ENCODE data around the gene TMEM11. TPM values are rescaled to one million over a fixed set of nuclear protein-coding genes. Genes with fewer than 3 reads are reported as not detected.

TMEM11 gene
- total RNA-seq, 2 donors from 2014 or later = 7.0 to 22.4 TPM

GRCh38 chr17:21242780-21243515, 29.0 kb upstream of the TMEM11 start:
- no peaks in the 10 kb centered on the region for H3K4me1 ChIP-seq

GRCh38 chr17:21242026-21242697, 28.2 kb upstream of the TMEM11 start:
- 70 to 72% methylated on average over 7 to 11 of the region's 11 CpGs for WGBS, 2 donors
- Histone ChIP-seq H3K4me1 (no peaks in the 10 kb centered on the region), H3K27ac (no peak overlapping the region), H3K36me3 (replicated peaks in 1 of 2; ENCODE audit: insufficient read depth in 1 of 2, low read depth in 2 of 2) (no peaks in the 10 kb centered on the region), H3K4me3 (no peak overlapping the region), H3K27me3 (no peaks in the 10 kb centered on the region), H3K9me3 (no peaks in the 10 kb centered on the region)
- ATAC-seq (no peak), DNase-seq (no peak)
- intact Hi-C loops (cut with DNase I) = no loop called here
- no peak for TF ChIP-seq CTCF (IDR thresholded peaks at IDR 0.05)
- TF ChIP-seq POLR2A (IDR thresholded peaks at IDR 0.05) = no peak

More at GRCh38 chr17:21242780-21243515, 29.0 kb upstream of the TMEM11 start:
- no peak overlapping the region for H3K4me3 ChIP-seq
- no peak overlapping the region for H3K27ac ChIP-seq
- no peak for TF ChIP-seq POLR2A (IDR thresholded peaks at IDR 0.05)
- no peak for TF ChIP-seq CTCF (IDR thresholded peaks at IDR 0.05)
- ATAC-seq (no peak), DNase-seq (no peak)
- intact Hi-C loops (cut with DNase I) = no loop called here
- H3K36me3 ChIP-seq (replicated peaks in 1 of 2; ENCODE audit: insufficient read depth in 1 of 2, low read depth in 2 of 2) = no peaks in the 10 kb centered on the region
- no peaks in the 10 kb centered on the region for H3K27me3 ChIP-seq
- no peaks in the 10 kb centered on the region for H3K9me3 ChIP-seq
- WGBS, 2 donors = 84 to 93% methylated on average over 14 to 26 of the region's 26 CpGs

- ATAC-seq = no peak
- no peaks in the 10 kb centered on the region for H3K4me1 ChIP-seq
- intact Hi-C loops (cut with DNase I) = no loop called here
- H3K27me3 ChIP-seq = no peaks in the 10 kb centered on the region
- 80 to 88% methylated on average over 7 to 11 of the region's 11 CpGs for WGBS, 2 donors
- H3K27ac ChIP-seq = no peak overlapping the region
- no peak for DNase-seq
- H3K4me3 ChIP-seq = no peak overlapping the region
- TF ChIP-seq POLR2A (IDR thresholded peaks at IDR 0.05) (no peak), CTCF (IDR thresholded peaks at IDR 0.05) (no peak)
- H3K36me3 ChIP-seq (replicated peaks in 1 of 2; ENCODE audit: insufficient read depth in 1 of 2, low read depth in 2 of 2) = no peaks in the 10 kb centered on the region
- H3K9me3 ChIP-seq = no peaks in the 10 kb centered on the region
These were observed 27.6 kb upstream of the TMEM11 start for GRCh38 chr17:21241564-21241963.

GRCh38 chr17:21240369-21241055, 26.6 kb upstream of the TMEM11 start:
- 67 to 79% methylated on average over 13 to 23 of the region's 25 CpGs for WGBS, 2 donors
- intact Hi-C loops (cut with DNase I) = no loop called here
- H3K36me3 ChIP-seq (replicated peaks in 1 of 2; ENCODE audit: insufficient read depth in 1 of 2, low read depth in 2 of 2) = no peaks in the 10 kb centered on the region

More at GRCh38 chr17:21240369-21241055, 26.6 kb upstream of the TMEM11 start:
- Histone ChIP-seq H3K4me3 (no peak overlapping the region), H3K27ac (no peak overlapping the region), H3K9me3 (no peaks in the 10 kb centered on the region), H3K4me1 (no peaks in the 10 kb centered on the region), H3K27me3 (no peaks in the 10 kb centered on the region)
- TF ChIP-seq CTCF (IDR thresholded peaks at IDR 0.05) = no peak
- TF ChIP-seq POLR2A (IDR thresholded peaks at IDR 0.05) = no peak
- DNase-seq (no peak), ATAC-seq (no peak)

Data from body of pancreas (tissue), 4 donors.